CD14-positive monocyte (primary cell): Measurements from ENCODE around the gene LRBA. TPM values are rescaled to one million over a fixed set of nuclear protein-coding genes. Genes with fewer than 3 reads are reported as not detected.

Experiments
- DNase-seq, 3 donors: peaks; one replicate each; pipeline ENCODE4 v3.0.0-alpha.2; 2011 to 2022
- H2AFZ ChIP-seq: 2 replicates; pipeline ENCODE4 v1.6.0; 2012; ENCODE audit warnings: mild to moderate bottlenecking, low read depth, low read length, inconsistent platforms; ENCODE audit not compliant: insufficient read depth, poor library complexity, severe bottlenecking
- H3K27ac ChIP-seq, 2 donors: 1 replicate in 1 of 2; 2 replicates in 1 of 2; pipeline ENCODE4 v1.5.1; 2012 to 2013; ENCODE audit warnings: low read length in 2 of 2, control low read depth in 1 of 2, inconsistent platforms in 1 of 2, low read depth in 1 of 2, mild to moderate bottlenecking in 1 of 2
- H3K27me3 ChIP-seq, 2 donors: one replicate each; pipeline versions ENCODE4 v1.6.0 to v1.6.1; 2011 to 2013; ENCODE audit warnings: low read length in 2 of 2; ENCODE audit not compliant: control insufficient read depth in 2 of 2, insufficient read depth in 2 of 2
- H3K36me3 ChIP-seq, 2 donors: replicated peaks in 1 of 2; 1 replicate in 1 of 2; 2 replicates in 1 of 2; pipeline versions ENCODE4 v1.5.1 to v1.6.1; 2012 to 2013; ENCODE audit warnings: low read length in 2 of 2, control low read depth in 1 of 2, inconsistent platforms in 1 of 2, mild to moderate bottlenecking in 1 of 2; ENCODE audit not compliant: insufficient read depth in 2 of 2, control insufficient read depth in 1 of 2
- H3K4me1 ChIP-seq, 2 donors: 1 replicate in 1 of 2; 2 replicates in 1 of 2; pipeline versions ENCODE4 v1.5.1 to v1.6.1; 2012 to 2013; ENCODE audit warnings: low read length in 2 of 2, control low read depth in 1 of 2, inconsistent platforms in 1 of 2, mild to moderate bottlenecking in 1 of 2, moderate library complexity in 1 of 2; ENCODE audit not compliant: insufficient read depth in 2 of 2, control insufficient read depth in 1 of 2
- H3K4me2 ChIP-seq: replicated peaks from 2 replicates; pipeline ENCODE3; 2012; ENCODE audit warnings: low read length, moderate library complexity, mild to moderate bottlenecking; ENCODE audit not compliant: poor library complexity, severe bottlenecking; ENCODE audit errors: extremely low read depth
- H3K4me3 ChIP-seq, 3 experiments: fragments of 200-600 bp in 1 of 3; sonication (generic) in 1 of 3; replicated peaks in 1 of 3; 1 replicate in 2 of 3; 2 replicates in 1 of 3; pipeline ENCODE4 v1.5.1; 2011 to 2013; ENCODE audit warnings: low read length in 3 of 3, mild to moderate bottlenecking in 3 of 3, control low read depth in 2 of 3, low read depth in 2 of 3, inconsistent platforms in 1 of 3, moderate library complexity in 1 of 3
- H3K79me2 ChIP-seq: 2 replicates; pipeline ENCODE4 v1.6.0; 2012; ENCODE audit warnings: mild to moderate bottlenecking, control low read depth, inconsistent platforms, low read length, moderate library complexity; ENCODE audit not compliant: insufficient read depth
- H3K9ac ChIP-seq: 2 replicates; pipeline ENCODE4 v1.6.0; 2017; ENCODE audit warnings: low read length, mild to moderate bottlenecking; ENCODE audit not compliant: insufficient read depth, poor library complexity, severe bottlenecking
- H3K9me3 ChIP-seq, 2 donors: replicated peaks in 1 of 2; 1 replicate in 1 of 2; 2 replicates in 1 of 2; pipeline versions ENCODE4 v1.5.1 to v1.6.1; 2012 to 2013; ENCODE audit warnings: low read length in 2 of 2, control low read depth in 1 of 2; ENCODE audit not compliant: control insufficient read depth in 1 of 2, insufficient read depth in 1 of 2
- H4K20me1 ChIP-seq: 2 replicates; pipeline ENCODE4 v1.6.0; 2012; ENCODE audit warnings: mild to moderate bottlenecking, low read length, control low read depth, moderate library complexity; ENCODE audit not compliant: insufficient read depth
- H3K27ac Mint-ChIP-seq, 7 donors: one replicate each; pipeline ENCODE4 v1.8.0; 2020; ENCODE audit warnings: mild to moderate bottlenecking in 7 of 7, mixed read lengths in 7 of 7, moderate library complexity in 6 of 7, inconsistent platforms in 2 of 7
- H3K27me3 Mint-ChIP-seq, 3 donors: one replicate each; pipeline ENCODE4 v1.8.0; 2021 to 2022; ENCODE audit warnings: low read depth in 3 of 3, mild to moderate bottlenecking in 3 of 3, mixed read lengths in 3 of 3, moderate library complexity in 3 of 3, inconsistent platforms in 1 of 3
- H3K36me3 Mint-ChIP-seq, 2 donors: one replicate each; pipeline ENCODE4 v1.8.0; 2020; ENCODE audit warnings: mixed read lengths in 2 of 2, inconsistent platforms in 1 of 2, mild to moderate bottlenecking in 1 of 2
- H3K4me1 Mint-ChIP-seq: one replicate; pipeline ENCODE4 v1.8.0; 2020; ENCODE audit warnings: mild to moderate bottlenecking, mixed read lengths
- H3K4me3 Mint-ChIP-seq, 2 donors: one replicate each; pipeline ENCODE4 v1.8.0; 2020; ENCODE audit warnings: mild to moderate bottlenecking in 2 of 2, mixed read lengths in 2 of 2, moderate library complexity in 1 of 2
- H3K9me3 Mint-ChIP-seq, 7 donors: one replicate each; pipeline ENCODE4 v1.8.0; 2020 to 2022; ENCODE audit warnings: mixed read lengths in 7 of 7, mild to moderate bottlenecking in 6 of 7, moderate library complexity in 6 of 7, inconsistent platforms in 2 of 7
- CTCF ChIP-seq: fragments of 200-600 bp; IDR thresholded peaks from one replicate; pipeline ENCODE4 v1.8.0; 2022; ENCODE audit warnings: antibody characterized with exemption, mild to moderate bottlenecking
- WGBS: methylation state at CpG from one replicate; pipeline ENCODE4 v1.1.5; 2013; ENCODE audit warnings: missing lambda C conversion rate; ENCODE audit not compliant: insufficient coverage; 5-methylcytosine and 5-hydroxymethylcytosine counted together
- intact Hi-C, 2 donors: fragments of 100-400 bp; cut with micrococcal nuclease; formaldehyde crosslinking; loops; one replicate each; pipeline versions ENCODE4 v1.15.0 to v1.15.1; 2023
- polyA plus RNA-seq, 3 donors: library from polyadenylated mRNA; depleted of rRNA in 1 of 3; unstranded in 2 of 3; stranded (reverse) in 1 of 3; fragments of 300-500 nt in 2 of 3; fragments of >200 nt in 1 of 3; fragmentation: Illumina TruSeq in 2 of 3; gene quantifications; 1 replicate in 2 of 3; 2 replicates in 1 of 3; pipeline ENCODE4 v1.2.3, GENCODE V29; 2012 to 2021

The LRBA gene
- polyA plus RNA-seq, 3 donors, result 1.5 to 5.5 (median 4.4) TPM

GRCh38 chr4:150534818-150535217, 480.3 kb downstream of the LRBA start:
- H3K4me3 ChIP-seq, result no peak overlapping the region
- Mint-ChIP-seq H3K9me3 (peaks cover 0 to 5% (median 0%) of the 10 kb centered on the region in 7 donors), H3K4me3 (no peak overlapping the region), H3K27ac (no peak overlapping the region), H3K27me3 (peaks cover 0 to 2% (median 0%) of the 10 kb centered on the region in 3 donors), H3K36me3 (no peaks in the 10 kb centered on the region), H3K4me1 (no peaks in the 10 kb centered on the region)
- H2AFZ ChIP-seq, result no peak overlapping the region
- no peaks in the 10 kb centered on the region for H3K9me3 ChIP-seq
- intact Hi-C loops, result no loop called here
- no peaks in the 10 kb centered on the region for H3K27me3 ChIP-seq
- H3K27ac ChIP-seq, result no peak overlapping the region
- H3K4me2 ChIP-seq, result no peak overlapping the region
- no peaks in the 10 kb centered on the region for H3K79me2 ChIP-seq
- H3K9ac ChIP-seq, result no peak overlapping the region
- no peak for TF ChIP-seq CTCF
- H3K36me3 ChIP-seq, result no peaks in the 10 kb centered on the region
- DNase-seq, result no peak
- H4K20me1 ChIP-seq, result no peaks in the 10 kb centered on the region
- H3K4me1 ChIP-seq, result no peaks in the 10 kb centered on the region

GRCh38 chr4:150533673-150534072, 481.4 kb downstream of the LRBA start:
- Histone ChIP-seq H3K9ac (no peak overlapping the region), H2AFZ (no peak overlapping the region), H3K36me3 (no peaks in the 10 kb centered on the region), H3K4me3 (no peak overlapping the region), H3K79me2 (no peaks in the 10 kb centered on the region), H4K20me1 (no peaks in the 10 kb centered on the region), H3K27me3 (no peaks in the 10 kb centered on the region), H3K27ac (no peak overlapping the region), H3K9me3 (no peaks in the 10 kb centered on the region), H3K4me2 (no peak overlapping the region), H3K4me1 (no peaks in the 10 kb centered on the region)
- no peaks in the 10 kb centered on the region for H3K4me1 Mint-ChIP-seq
- no peak overlapping the region for H3K27ac Mint-ChIP-seq
- no peak overlapping the region for H3K4me3 Mint-ChIP-seq
- DNase-seq, result no peak
- no peak for TF ChIP-seq CTCF
- peaks cover 0 to 2% (median 0%) of the 10 kb centered on the region in 3 donors for H3K27me3 Mint-ChIP-seq
- WGBS, result no CpG with 5 or more reads among the region's 3 CpGs
- no peaks in the 10 kb centered on the region for H3K36me3 Mint-ChIP-seq
- peaks cover 0 to 5% (median 0%) of the 10 kb centered on the region in 7 donors for H3K9me3 Mint-ChIP-seq
- intact Hi-C loops, result no loop called here
